ENCODE data around the gene MICU1.

- TF ChIP-seq CTCF (IDR thresholded peaks at IDR 0.05; ENCODE audit: insufficient read depth, low read length, poor library complexity, severe bottlenecking) (no peak), EZH2phosphoT487 (conservative IDR thresholded peaks at IDR 0.05; ENCODE audit: low read length) (no peak)
Observed at GRCh38 chr10:72385724-72386123, 240.2 kb downstream of the MICU1 start.

Data from SU-DHL-6 (cell line).